ENCODE data around the gene ARHGEF28. TPM values are rescaled to one million over a fixed set of nuclear protein-coding genes. Genes with fewer than 3 reads are reported as not detected.

ARHGEF28 gene
- total and polyA plus RNA-seq, 9 of the 15 experiments (the other 6 are each of a cell fraction or from before 2014, with no cell fraction given): 0.27 TPM; not detected in 8

GRCh38 chr5:73777192-73777591 lies 151.2 kb downstream of the ARHGEF28 start:
- FAIRE-seq: no peak
- 4% methylated on average over 2 of the region's 2 CpGs for WGBS (ENCODE audit: insufficient coverage, low coverage, missing lambda C conversion rate)
- H3K4me1 ChIP-seq (replicated peaks in 1 of 2; ENCODE audit: control insufficient read depth in 2 of 2, insufficient read depth in 2 of 2, low read length in 2 of 2): no peaks in the 10 kb centered on the region

More at GRCh38 chr5:73777192-73777591, 151.2 kb downstream of the ARHGEF28 start:
- H3K4me2 ChIP-seq (ENCODE audit: insufficient read depth, low read length): no peak overlapping the region
- H3K36me3 ChIP-seq (ENCODE audit: control insufficient read depth, insufficient read depth, low read length): no peaks in the 10 kb centered on the region
- H3K9me3 ChIP-seq (replicated peaks; ENCODE audit: control insufficient read depth, insufficient read depth, low read depth, low read length): no peaks in the 10 kb centered on the region
- no peaks in the 10 kb centered on the region for H3K9me1 ChIP-seq (ENCODE audit: control insufficient read depth, insufficient read depth, low read length)
- no peak for ATAC-seq
- POLR2A ChIA-PET: no interaction called here
- no peaks in the 10 kb centered on the region for H4K20me1 ChIP-seq (replicated peaks; ENCODE audit: control insufficient read depth, insufficient read depth, low read length)
- H3K27me3 ChIP-seq (ENCODE audit: control insufficient read depth in 2 of 2, insufficient read depth in 2 of 2, low read length in 2 of 2): peaks cover 3 to 19% of the 10 kb centered on the region in 2 experiments; a peak in 3 of 5 replicates
- H3K79me2 ChIP-seq (ENCODE audit: control insufficient read depth, insufficient read depth, low read length): no peaks in the 10 kb centered on the region
- intact Hi-C loops (cut with micrococcal nuclease) (no loop called here), in situ Hi-C loops (cut with MboI) (no loop called here)
- BruUV-seq (replicated peaks): no TSS peak
- no peak overlapping the region for H3K4me3 ChIP-seq
- TF ChIP-seq, protein P1, sequence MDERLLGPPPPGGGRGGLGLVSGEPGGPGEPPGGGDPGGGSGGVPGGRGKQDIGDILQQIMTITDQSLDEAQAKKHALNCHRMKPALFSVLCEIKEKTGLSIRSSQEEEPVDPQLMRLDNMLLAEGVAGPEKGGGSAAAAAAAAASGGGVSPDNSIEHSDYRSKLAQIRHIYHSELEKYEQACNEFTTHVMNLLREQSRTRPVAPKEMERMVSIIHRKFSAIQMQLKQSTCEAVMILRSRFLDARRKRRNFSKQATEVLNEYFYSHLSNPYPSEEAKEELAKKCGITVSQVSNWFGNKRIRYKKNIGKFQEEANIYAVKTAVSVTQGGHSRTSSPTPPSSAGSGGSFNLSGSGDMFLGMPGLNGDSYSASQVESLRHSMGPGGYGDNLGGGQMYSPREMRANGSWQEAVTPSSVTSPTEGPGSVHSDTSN (CRISPR knock-in tag; IDR thresholded peaks at IDR 0.05; ENCODE audit: low read depth): no peak
- TF ChIP-seq, protein P1 (tag; conservative IDR thresholded peaks at IDR 0.05; ENCODE audit: low read depth): no peak
- TF ChIP-seq, protein P2, sequence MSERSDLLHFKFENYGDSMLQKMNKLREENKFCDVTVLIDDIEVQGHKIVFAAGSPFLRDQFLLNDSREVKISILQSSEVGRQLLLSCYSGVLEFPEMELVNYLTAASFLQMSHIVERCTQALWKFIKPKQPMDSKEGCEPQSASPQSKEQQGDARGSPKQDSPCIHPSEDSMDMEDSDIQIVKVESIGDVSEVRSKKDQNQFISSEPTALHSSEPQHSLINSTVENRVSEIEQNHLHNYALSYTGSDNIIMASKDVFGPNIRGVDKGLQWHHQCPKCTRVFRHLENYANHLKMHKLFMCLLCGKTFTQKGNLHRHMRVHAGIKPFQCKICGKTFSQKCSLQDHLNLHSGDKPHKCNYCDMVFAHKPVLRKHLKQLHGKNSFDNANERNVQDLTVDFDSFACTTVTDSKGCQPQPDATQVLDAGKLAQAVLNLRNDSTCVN (CRISPR knock-in tag; IDR thresholded peaks at IDR 0.05): no peak
- TF ChIP-seq, protein P3, sequence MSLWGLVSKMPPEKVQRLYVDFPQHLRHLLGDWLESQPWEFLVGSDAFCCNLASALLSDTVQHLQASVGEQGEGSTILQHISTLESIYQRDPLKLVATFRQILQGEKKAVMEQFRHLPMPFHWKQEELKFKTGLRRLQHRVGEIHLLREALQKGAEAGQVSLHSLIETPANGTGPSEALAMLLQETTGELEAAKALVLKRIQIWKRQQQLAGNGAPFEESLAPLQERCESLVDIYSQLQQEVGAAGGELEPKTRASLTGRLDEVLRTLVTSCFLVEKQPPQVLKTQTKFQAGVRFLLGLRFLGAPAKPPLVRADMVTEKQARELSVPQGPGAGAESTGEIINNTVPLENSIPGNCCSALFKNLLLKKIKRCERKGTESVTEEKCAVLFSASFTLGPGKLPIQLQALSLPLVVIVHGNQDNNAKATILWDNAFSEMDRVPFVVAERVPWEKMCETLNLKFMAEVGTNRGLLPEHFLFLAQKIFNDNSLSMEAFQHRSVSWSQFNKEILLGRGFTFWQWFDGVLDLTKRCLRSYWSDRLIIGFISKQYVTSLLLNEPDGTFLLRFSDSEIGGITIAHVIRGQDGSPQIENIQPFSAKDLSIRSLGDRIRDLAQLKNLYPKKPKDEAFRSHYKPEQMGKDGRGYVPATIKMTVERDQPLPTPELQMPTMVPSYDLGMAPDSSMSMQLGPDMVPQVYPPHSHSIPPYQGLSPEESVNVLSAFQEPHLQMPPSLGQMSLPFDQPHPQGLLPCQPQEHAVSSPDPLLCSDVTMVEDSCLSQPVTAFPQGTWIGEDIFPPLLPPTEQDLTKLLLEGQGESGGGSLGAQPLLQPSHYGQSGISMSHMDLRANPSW (CRISPR knock-in tag; IDR thresholded peaks at IDR 0.05): no peak
- TF ChIP-seq EWSR1 (IDR thresholded peaks at IDR 0.05; ENCODE audit: borderline replicate concordance, low read depth, partially characterized antibody) (no peak), ZNF561 (CRISPR knock-in tag; conservative IDR thresholded peaks at IDR 0.05) (no peak), ZNF282 (CRISPR knock-in tag; IDR thresholded peaks at IDR 0.05) (no peak), ZFP36 (IDR thresholded peaks at IDR 0.05; ENCODE audit: low read depth, low read length, partially characterized antibody) (no peak), KLF1 (tag; IDR thresholded peaks at IDR 0.05) (no peak), MAZ (CRISPR knock-in tag; conservative IDR thresholded peaks at IDR 0.05 in 1 of 2, IDR thresholded peaks at IDR 0.05 in 1 of 2) (no peak), TRIM24 (IDR thresholded peaks at IDR 0.05) (no peak), E2F4 (CRISPR knock-in tag; IDR thresholded peaks at IDR 0.05; ENCODE audit: low read depth) (no peak)
- no peak overlapping the region for H3K9ac ChIP-seq (ENCODE audit: insufficient read depth in 1 of 2, low read depth in 2 of 2, low read length in 2 of 2)
- CTCF ChIA-PET (ENCODE audit: low intra/inter-chr PET ratio): no interaction called here
- no peak for DNase-seq (ENCODE audit: extremely low read depth in 1 of 4, low spot score in 3 of 4)
- H3K27ac ChIP-seq (ENCODE audit: extremely low read depth, low read depth, low read length): no peak overlapping the region
- no peak overlapping the region for H2AFZ ChIP-seq (ENCODE audit: low read depth, low read length)
